ENCODE measurements around the gene SENP2.

GRCh38 chr3:185657211-185657610, 71.1 kb downstream of the SENP2 start:
- no peak for TF ChIP-seq CTCF (IDR thresholded peaks at IDR 0.05)
- TF ChIP-seq POLR2AphosphoS5 (IDR thresholded peaks at IDR 0.05; ENCODE audit: low read depth, low read length): no peak
